A673 (cell line): ENCODE results near the gene CEP44. TPM values are rescaled to one million over a fixed set of nuclear protein-coding genes. Genes with fewer than 3 reads are reported as not detected.

Source experiments
- BruUV-seq: library from RNA; stranded (reverse); fragments of 400-500 nt; replicated peaks from 2 replicates; lab custom pipeline; 2021; lab: Mats Ljungman, UMichigan
- CTCF ChIA-PET: fragments of 300-600 bp; sonication (Branson Sonifier 250); formaldehyde crosslinking; loops from one replicate; lab custom pipeline; 2022; ENCODE audit warnings: antibody characterized with exemption; lab: Charles Lee
- POLR2A ChIA-PET: fragments of 300-600 bp; sonication (Branson Sonifier 250); formaldehyde crosslinking; loops from one replicate; lab custom pipeline; 2022; ENCODE audit warnings: antibody characterized with exemption; ENCODE audit not compliant: low non-redundant PET; lab: Charles Lee
- DNase-seq: peaks from one replicate; pipeline ENCODE4 v3.0.0-alpha.2; 2015; ENCODE audit warnings: low spot score
- H3K27ac ChIP-seq: fragments of 200-600 bp; sonication (generic); 2 replicates; pipeline ENCODE4 v1.5.1; 2016; ENCODE audit warnings: mixed run types, low read depth, mild to moderate bottlenecking, mixed read lengths, antibody characterized with exemption, low read length; ENCODE audit not compliant: poor library complexity, severe bottlenecking
- H3K27me3 ChIP-seq: fragments of 200-600 bp; sonication (generic); replicated peaks from 2 replicates; pipeline ENCODE4 v1.6.1; 2017; ENCODE audit warnings: mixed run types, low read depth, mild to moderate bottlenecking, mixed read lengths, antibody characterized with exemption, low read length; ENCODE audit not compliant: insufficient read depth, poor library complexity
- H3K36me3 ChIP-seq: fragments of 200-600 bp; sonication (generic); 2 replicates; pipeline ENCODE4 v1.6.1; 2016; ENCODE audit warnings: mixed run types, mild to moderate bottlenecking, mixed read lengths, antibody characterized with exemption, low read length; ENCODE audit not compliant: insufficient read depth, poor library complexity, severe bottlenecking
- H3K4me1 ChIP-seq: fragments of 200-600 bp; sonication (generic); 2 replicates; pipeline ENCODE4 v1.6.1; 2017; ENCODE audit warnings: mixed run types, mild to moderate bottlenecking, mixed read lengths, antibody characterized with exemption, low read length; ENCODE audit not compliant: insufficient read depth, poor library complexity, severe bottlenecking
- H3K4me3 ChIP-seq: fragments of 200-600 bp; sonication (generic); 2 replicates; pipeline ENCODE4 v1.5.1; 2016; ENCODE audit warnings: low read depth, mixed run types, mild to moderate bottlenecking, mixed read lengths, low read length; ENCODE audit not compliant: poor library complexity, severe bottlenecking
- H3K9me3 ChIP-seq: fragments of 200-600 bp; sonication (generic); 2 replicates; pipeline ENCODE4 v1.6.1; 2016; ENCODE audit warnings: mixed run types, low read depth, mild to moderate bottlenecking, mixed read lengths, antibody characterized with exemption, low read length; ENCODE audit not compliant: poor library complexity, severe bottlenecking
- CTCF ChIP-seq: fragments of 300-800, 200-600 bp; sonication (generic); conservative IDR thresholded peaks from 2 replicates; pipeline ENCODE4 v1.5.1; 2017; ENCODE audit warnings: low read depth, mild to moderate bottlenecking, antibody characterized with exemption, low read length, moderate library complexity, mixed read lengths
- EZH2 ChIP-seq: fragments of 200-600 bp; sonication (generic); IDR thresholded peaks from 2 replicates; pipeline ENCODE4 v1.6.1; 2017; ENCODE audit warnings: borderline replicate concordance, low read depth, mild to moderate bottlenecking, mixed read lengths, antibody characterized with exemption, low read length; ENCODE audit not compliant: poor library complexity, severe bottlenecking
- intact Hi-C: fragments of 100-400 bp; cut with micrococcal nuclease; formaldehyde crosslinking; loops from one replicate; pipeline ENCODE4 v1.10.0; 2022; ENCODE audit not compliant: unreplicated experiment
- total RNA-seq: library from RNA; stranded (reverse); gene quantifications from 2 replicates; pipeline ENCODE4 v1.2.3, GENCODE V29; 2021

CEP44 gene
- total RNA-seq, 1 experiment from 2014 or later = 22.3 TPM

- POLR2A ChIA-PET = no interaction called here
- H3K27ac ChIP-seq = no peak overlapping the region
- H3K36me3 ChIP-seq = no peaks in the 10 kb centered on the region
- intact Hi-C loops = no loop called here
- CTCF ChIA-PET = no interaction called here
- H3K4me3 ChIP-seq = no peak overlapping the region
- H3K9me3 ChIP-seq = no peaks in the 10 kb centered on the region
- H3K4me1 ChIP-seq = no peaks in the 10 kb centered on the region
- no peaks in the 10 kb centered on the region for H3K27me3 ChIP-seq
- no peak for DNase-seq
- TF ChIP-seq CTCF (no peak), EZH2 (no peak)
- BruUV-seq = no TSS peak
Measured at GRCh38 chr4:174373821-174374220, 90.1 kb downstream of the CEP44 start.

- no peaks in the 10 kb centered on the region for H3K27me3 ChIP-seq
- no peaks in the 10 kb centered on the region for H3K4me1 ChIP-seq
- no peaks in the 10 kb centered on the region for H3K36me3 ChIP-seq
- H3K4me3 ChIP-seq = no peak overlapping the region
- TF ChIP-seq EZH2 (no peak), CTCF (no peak)
- intact Hi-C loops = no loop called here
- ChIA-PET CTCF (no interaction called here), POLR2A (no interaction called here)
- H3K9me3 ChIP-seq = no peaks in the 10 kb centered on the region
- H3K27ac ChIP-seq = no peak overlapping the region
- BruUV-seq = no TSS peak
- no peak for DNase-seq
Measured at GRCh38 chr4:174375422-174375821, 91.7 kb downstream of the CEP44 start.

- H3K27me3 ChIP-seq = no peaks in the 10 kb centered on the region
- TF ChIP-seq CTCF = no peak
- TF ChIP-seq EZH2 = no peak
- no TSS peak for BruUV-seq
- H3K36me3 ChIP-seq = no peaks in the 10 kb centered on the region
- H3K27ac ChIP-seq = no peak overlapping the region
- POLR2A ChIA-PET = no interaction called here
- H3K4me1 ChIP-seq = no peaks in the 10 kb centered on the region
- DNase-seq = no peak
- H3K9me3 ChIP-seq = no peaks in the 10 kb centered on the region
- intact Hi-C loops = no loop called here
- CTCF ChIA-PET = no interaction called here
- H3K4me3 ChIP-seq = no peak overlapping the region
Measured at GRCh38 chr4:174377613-174378012, 93.9 kb downstream of the CEP44 start.
